SK-N-SH treated with all-trans-retinoic acid at 6 μM for 48 hours (cell line): ENCODE data around the gene NUFIP1.
"Not testable (repeated sequence)": the region's sequence is repeated elsewhere in the genome, so short reads cannot be mapped to it uniquely, and the experiment has no call there.

Source experiments
- ATAC-seq: fragments of 200-7000 bp; cut with Tn5 transposase; 3 replicates; pipeline ENCODE4 v1.9.1; 2020; ENCODE audit warnings: mild to moderate bottlenecking, moderate library complexity
- ARNTL ChIP-seq: fragments of 450-650 bp; formaldehyde crosslinking; IDR thresholded peaks from 2 replicates; pipeline ENCODE4 v1.5.0; 2020; ENCODE audit warnings: low read depth, mild to moderate bottlenecking, moderate library complexity, borderline replicate concordance
- BACH2 ChIP-seq: fragments of 250-450 bp; sonication (Bioruptor Pico); IDR thresholded peaks from 2 replicates; pipeline ENCODE4 v1.9.0; 2021; ENCODE audit warnings: mild to moderate bottlenecking, borderline replicate concordance
- CSDC2 ChIP-seq: fragments of 250-450 bp; sonication (Bioruptor Pico); IDR thresholded peaks from 2 replicates; pipeline ENCODE4 v1.5.0; 2020; ENCODE audit warnings: mild to moderate bottlenecking, moderate library complexity
- GLIS3 ChIP-seq: fragments of 250-450 bp; sonication (Bioruptor Pico); IDR thresholded peaks from 2 replicates; pipeline ENCODE4 v1.5.0; 2020; ENCODE audit warnings: mild to moderate bottlenecking, moderate library complexity
- ISL1 ChIP-seq: fragments of 250-450 bp; sonication (Bioruptor Pico); IDR thresholded peaks from 2 replicates; pipeline ENCODE4 v2.1.2; 2022; ENCODE audit warnings: mild to moderate bottlenecking, moderate library complexity
- OSR1 ChIP-seq: fragments of 250-450 bp; sonication (Bioruptor Pico); IDR thresholded peaks from 2 replicates; pipeline ENCODE4 v1.8.0; 2022; ENCODE audit warnings: moderate library complexity, mild to moderate bottlenecking, inconsistent platforms
- PATZ1 ChIP-seq: fragments of 250-450 bp; sonication (Bioruptor Pico); IDR thresholded peaks from 2 replicates; pipeline ENCODE4 v1.8.0; 2020; ENCODE audit warnings: mild to moderate bottlenecking, moderate library complexity, borderline replicate concordance
- RARB ChIP-seq: fragments of 250-450 bp; sonication (Bioruptor Pico); IDR thresholded peaks from 2 replicates; pipeline ENCODE4 v1.8.0; 2021; ENCODE audit warnings: mild to moderate bottlenecking, moderate library complexity
- SNAI2 ChIP-seq: fragments of 250-450 bp; sonication (Bioruptor Pico); IDR thresholded peaks from 2 replicates; pipeline ENCODE4 v1.5.0; 2020; ENCODE audit warnings: mild to moderate bottlenecking, moderate library complexity
- TCF4 ChIP-seq: fragments of 250-450 bp; sonication (Bioruptor Pico); IDR thresholded peaks from 2 replicates; pipeline ENCODE4 v1.8.0; 2021; ENCODE audit warnings: mild to moderate bottlenecking, moderate library complexity, borderline replicate concordance
- TOX ChIP-seq: fragments of 250-450 bp; sonication (Bioruptor Pico); IDR thresholded peaks from 2 replicates; pipeline ENCODE4 v1.8.0; 2021; ENCODE audit warnings: mild to moderate bottlenecking, moderate library complexity, borderline replicate concordance
- ZC3H10 ChIP-seq: fragments of 250-450 bp; sonication (Bioruptor Pico); IDR thresholded peaks from 2 replicates; pipeline ENCODE4 v1.5.1; 2021; ENCODE audit warnings: mild to moderate bottlenecking, moderate library complexity
- ZFP3 ChIP-seq: fragments of 250-450 bp; sonication (Bioruptor Pico); IDR thresholded peaks from 2 replicates; pipeline ENCODE4 v1.5.0; 2020; ENCODE audit warnings: mild to moderate bottlenecking, moderate library complexity
- ZFP30 ChIP-seq: fragments of 450-650 bp; formaldehyde crosslinking; IDR thresholded peaks from 2 replicates; pipeline ENCODE4 v1.5.0; 2022; ENCODE audit warnings: mild to moderate bottlenecking, moderate library complexity
- ZNF565 ChIP-seq: fragments of 450-650 bp; formaldehyde crosslinking; conservative IDR thresholded peaks from 2 replicates; pipeline ENCODE4 v1.5.0; 2020; ENCODE audit warnings: low read depth, mild to moderate bottlenecking, moderate library complexity
- ZNF70 ChIP-seq: fragments of 450-650 bp; formaldehyde crosslinking; IDR thresholded peaks from 2 replicates; pipeline ENCODE4 v1.5.0; 2020; ENCODE audit warnings: mild to moderate bottlenecking, moderate library complexity
- ZNF8 ChIP-seq: fragments of 450-650 bp; formaldehyde crosslinking; IDR thresholded peaks from 2 replicates; pipeline ENCODE4 v1.5.0; 2020; ENCODE audit warnings: mild to moderate bottlenecking, moderate library complexity
- TF ChIP-seq, protein P1 (sequence below): fragments of 250-450 bp; sonication (Bioruptor Pico); IDR thresholded peaks from 2 replicates; pipeline ENCODE4 v1.8.0; 2021; ENCODE audit warnings: low read depth, mild to moderate bottlenecking, moderate library complexity, borderline replicate concordance
- TF ChIP-seq, protein P2 (sequence below): fragments of 250-450 bp; sonication (Bioruptor Pico); IDR thresholded peaks from 2 replicates; pipeline ENCODE4 v1.5.0; 2020; ENCODE audit warnings: mild to moderate bottlenecking, moderate library complexity
- TF ChIP-seq, protein P3 (sequence below): fragments of 250-450 bp; sonication (Bioruptor Pico); IDR thresholded peaks from 2 replicates; pipeline ENCODE4 v1.5.1; 2020; ENCODE audit warnings: low read depth, mild to moderate bottlenecking, moderate library complexity
- TF ChIP-seq, protein P4 (sequence below): fragments of 250-450 bp; sonication (Bioruptor Pico); IDR thresholded peaks from 2 replicates; pipeline ENCODE4 v1.5.1; 2021; ENCODE audit warnings: mild to moderate bottlenecking, moderate library complexity

The NUFIP1 gene

GRCh38 chr13:45034342-45034741 is 45.1 kb upstream of the NUFIP1 start (continued):
- no peak for TF ChIP-seq TCF4 (CRISPR knock-in tag)

DNA sequence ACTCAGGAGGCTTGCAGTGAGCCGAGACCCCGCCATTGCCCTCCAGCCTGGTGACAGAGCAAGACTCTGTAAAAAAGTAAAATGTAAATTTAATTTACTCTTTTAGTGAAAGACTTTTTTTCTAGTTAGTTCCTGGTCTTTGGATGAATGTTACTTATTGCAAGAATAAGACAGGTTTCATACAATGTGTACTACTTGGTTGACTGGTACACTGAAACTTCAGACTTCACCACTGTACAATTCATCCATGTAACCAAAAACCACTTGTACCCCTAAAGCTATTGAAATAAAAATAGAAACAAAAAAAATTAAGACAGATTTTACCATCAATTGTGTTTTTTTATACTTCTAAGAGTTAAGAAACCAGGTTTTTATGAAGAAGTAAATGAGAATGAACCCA is 35.6 kb upstream of the NUFIP1 start:
- no peak for TF ChIP-seq ZNF70 (CRISPR knock-in tag)
- TF ChIP-seq ZFP30 (CRISPR knock-in tag), result no peak
- TF ChIP-seq, protein P1, sequence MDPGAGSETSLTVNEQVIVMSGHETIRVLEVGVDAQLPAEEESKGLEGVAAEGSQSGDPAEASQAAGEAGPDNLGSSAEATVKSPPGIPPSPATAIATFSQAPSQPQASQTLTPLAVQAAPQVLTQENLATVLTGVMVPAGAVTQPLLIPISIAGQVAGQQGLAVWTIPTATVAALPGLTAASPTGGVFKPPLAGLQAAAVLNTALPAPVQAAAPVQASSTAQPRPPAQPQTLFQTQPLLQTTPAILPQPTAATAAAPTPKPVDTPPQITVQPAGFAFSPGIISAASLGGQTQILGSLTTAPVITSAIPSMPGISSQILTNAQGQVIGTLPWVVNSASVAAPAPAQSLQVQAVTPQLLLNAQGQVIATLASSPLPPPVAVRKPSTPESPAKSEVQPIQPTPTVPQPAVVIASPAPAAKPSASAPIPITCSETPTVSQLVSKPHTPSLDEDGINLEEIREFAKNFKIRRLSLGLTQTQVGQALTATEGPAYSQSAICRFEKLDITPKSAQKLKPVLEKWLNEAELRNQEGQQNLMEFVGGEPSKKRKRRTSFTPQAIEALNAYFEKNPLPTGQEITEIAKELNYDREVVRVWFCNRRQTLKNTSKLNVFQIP (CRISPR knock-in tag), result no peak
- no peak for TF ChIP-seq TOX (CRISPR knock-in tag)
- no peak for TF ChIP-seq ARNTL (CRISPR knock-in tag)
- no peak for TF ChIP-seq OSR1 (CRISPR knock-in tag)
- no peak for ATAC-seq

DNA sequence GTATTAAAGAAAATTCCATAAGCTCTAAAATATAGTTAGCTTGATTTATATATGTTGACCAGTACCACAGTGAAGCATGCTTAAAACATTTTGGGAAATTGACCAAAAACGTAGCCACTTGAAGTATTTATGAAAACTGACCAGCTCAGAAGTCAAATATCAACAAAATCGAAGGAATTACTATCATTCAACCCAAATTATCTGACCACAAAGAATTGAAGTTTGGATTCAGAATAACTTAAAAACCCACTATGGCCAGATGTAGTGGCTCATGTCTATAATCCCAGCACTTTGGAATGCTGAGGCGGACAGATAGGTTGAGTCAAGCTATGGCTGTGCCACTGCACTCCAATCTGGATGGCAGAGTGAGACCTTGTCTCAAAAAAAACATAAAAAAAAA is 32.0 kb upstream of the NUFIP1 start:
- no peak for ATAC-seq
- no peak for TF ChIP-seq OSR1 (CRISPR knock-in tag)

- not testable (repeated sequence) for ATAC-seq
Measured at GRCh38 chr13:45019981-45020380, 30.7 kb upstream of the NUFIP1 start.

DNA sequence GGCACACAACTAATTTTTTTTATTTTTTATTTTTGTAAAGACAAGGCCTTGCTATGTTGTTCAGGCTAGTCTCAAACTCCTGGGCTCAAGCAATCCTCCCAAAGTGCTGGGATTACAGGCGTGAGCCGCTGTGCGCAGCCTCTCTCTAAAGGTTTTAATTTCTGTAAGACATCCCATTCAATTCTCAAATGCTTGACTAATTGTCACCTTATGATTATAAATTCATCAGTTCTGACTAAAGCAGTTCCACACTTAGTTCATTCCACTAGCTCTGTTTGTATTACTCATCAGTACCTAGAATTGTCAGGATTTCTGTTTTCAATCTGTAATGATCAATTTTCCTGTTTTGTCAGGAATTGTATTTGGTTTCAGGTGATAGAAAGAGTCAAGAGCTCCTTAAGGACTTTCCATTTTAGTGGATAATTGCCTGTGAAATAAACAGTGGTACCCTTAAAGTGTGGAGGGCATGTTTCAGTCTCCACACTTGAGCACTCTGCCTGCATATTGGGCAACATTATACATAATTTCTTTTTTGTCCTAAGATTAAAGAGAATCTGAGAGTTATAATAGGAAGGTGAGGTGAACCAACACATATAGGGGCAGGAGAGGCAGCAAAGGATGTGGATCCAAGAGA is 27.6 kb upstream of the NUFIP1 start:
- TF ChIP-seq RARB (CRISPR knock-in tag), result no peak
- no peak for TF ChIP-seq ZNF565 (CRISPR knock-in tag)
- TF ChIP-seq, protein P2, sequence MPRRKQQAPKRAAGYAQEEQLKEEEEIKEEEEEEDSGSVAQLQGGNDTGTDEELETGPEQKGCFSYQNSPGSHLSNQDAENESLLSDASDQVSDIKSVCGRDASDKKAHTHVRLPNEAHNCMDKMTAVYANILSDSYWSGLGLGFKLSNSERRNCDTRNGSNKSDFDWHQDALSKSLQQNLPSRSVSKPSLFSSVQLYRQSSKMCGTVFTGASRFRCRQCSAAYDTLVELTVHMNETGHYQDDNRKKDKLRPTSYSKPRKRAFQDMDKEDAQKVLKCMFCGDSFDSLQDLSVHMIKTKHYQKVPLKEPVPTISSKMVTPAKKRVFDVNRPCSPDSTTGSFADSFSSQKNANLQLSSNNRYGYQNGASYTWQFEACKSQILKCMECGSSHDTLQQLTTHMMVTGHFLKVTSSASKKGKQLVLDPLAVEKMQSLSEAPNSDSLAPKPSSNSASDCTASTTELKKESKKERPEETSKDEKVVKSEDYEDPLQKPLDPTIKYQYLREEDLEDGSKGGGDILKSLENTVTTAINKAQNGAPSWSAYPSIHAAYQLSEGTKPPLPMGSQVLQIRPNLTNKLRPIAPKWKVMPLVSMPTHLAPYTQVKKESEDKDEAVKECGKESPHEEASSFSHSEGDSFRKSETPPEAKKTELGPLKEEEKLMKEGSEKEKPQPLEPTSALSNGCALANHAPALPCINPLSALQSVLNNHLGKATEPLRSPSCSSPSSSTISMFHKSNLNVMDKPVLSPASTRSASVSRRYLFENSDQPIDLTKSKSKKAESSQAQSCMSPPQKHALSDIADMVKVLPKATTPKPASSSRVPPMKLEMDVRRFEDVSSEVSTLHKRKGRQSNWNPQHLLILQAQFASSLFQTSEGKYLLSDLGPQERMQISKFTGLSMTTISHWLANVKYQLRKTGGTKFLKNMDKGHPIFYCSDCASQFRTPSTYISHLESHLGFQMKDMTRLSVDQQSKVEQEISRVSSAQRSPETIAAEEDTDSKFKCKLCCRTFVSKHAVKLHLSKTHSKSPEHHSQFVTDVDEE, result no peak
- TF ChIP-seq OSR1 (CRISPR knock-in tag), result no peak
- TF ChIP-seq CSDC2, result no peak
- TF ChIP-seq, protein P3, sequence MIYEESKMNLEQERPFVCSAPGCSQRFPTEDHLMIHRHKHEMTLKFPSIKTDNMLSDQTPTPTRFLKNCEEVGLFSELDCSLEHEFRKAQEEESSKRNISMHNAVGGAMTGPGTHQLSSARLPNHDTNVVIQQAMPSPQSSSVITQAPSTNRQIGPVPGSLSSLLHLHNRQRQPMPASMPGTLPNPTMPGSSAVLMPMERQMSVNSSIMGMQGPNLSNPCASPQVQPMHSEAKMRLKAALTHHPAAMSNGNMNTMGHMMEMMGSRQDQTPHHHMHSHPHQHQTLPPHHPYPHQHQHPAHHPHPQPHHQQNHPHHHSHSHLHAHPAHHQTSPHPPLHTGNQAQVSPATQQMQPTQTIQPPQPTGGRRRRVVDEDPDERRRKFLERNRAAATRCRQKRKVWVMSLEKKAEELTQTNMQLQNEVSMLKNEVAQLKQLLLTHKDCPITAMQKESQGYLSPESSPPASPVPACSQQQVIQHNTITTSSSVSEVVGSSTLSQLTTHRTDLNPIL (CRISPR knock-in tag), result no peak
- no peak for TF ChIP-seq BACH2 (CRISPR knock-in tag)
- TF ChIP-seq, protein P4, sequence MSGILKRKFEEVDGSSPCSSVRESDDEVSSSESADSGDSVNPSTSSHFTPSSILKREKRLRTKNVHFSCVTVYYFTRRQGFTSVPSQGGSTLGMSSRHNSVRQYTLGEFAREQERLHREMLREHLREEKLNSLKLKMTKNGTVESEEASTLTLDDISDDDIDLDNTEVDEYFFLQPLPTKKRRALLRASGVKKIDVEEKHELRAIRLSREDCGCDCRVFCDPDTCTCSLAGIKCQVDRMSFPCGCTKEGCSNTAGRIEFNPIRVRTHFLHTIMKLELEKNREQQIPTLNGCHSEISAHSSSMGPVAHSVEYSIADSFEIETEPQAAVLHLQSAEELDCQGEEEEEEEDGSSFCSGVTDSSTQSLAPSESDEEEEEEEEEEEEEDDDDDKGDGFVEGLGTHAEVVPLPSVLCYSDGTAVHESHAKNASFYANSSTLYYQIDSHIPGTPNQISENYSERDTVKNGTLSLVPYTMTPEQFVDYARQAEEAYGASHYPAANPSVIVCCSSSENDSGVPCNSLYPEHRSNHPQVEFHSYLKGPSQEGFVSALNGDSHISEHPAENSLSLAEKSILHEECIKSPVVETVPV (CRISPR knock-in tag), result no peak
- no peak for TF ChIP-seq ZNF8 (CRISPR knock-in tag)
- no peak for TF ChIP-seq ZFP3
- TF ChIP-seq PATZ1 (CRISPR knock-in tag), result no peak
- TF ChIP-seq, protein P1 (CRISPR knock-in tag), result no peak
- TF ChIP-seq TOX (CRISPR knock-in tag), result no peak
- no peak for TF ChIP-seq ZC3H10 (CRISPR knock-in tag)
- TF ChIP-seq GLIS3 (CRISPR knock-in tag), result no peak
- TF ChIP-seq SNAI2 (CRISPR knock-in tag), result no peak
- TF ChIP-seq ARNTL (CRISPR knock-in tag), result no peak
- TF ChIP-seq ISL1, result no peak
- TF ChIP-seq ZNF70 (CRISPR knock-in tag), result no peak
- no peak for ATAC-seq
